GM12878 (cell line): ENCODE measurements around the gene SORL1. TPM values are rescaled to one million over a fixed set of nuclear protein-coding genes. Genes with fewer than 3 reads are reported as not detected.

ENCODE experiments used
- ATAC-seq: fragments of 200-7000 bp; cut with Tn5 transposase; 3 replicates; pipeline ENCODE4 v1.9.1; 2020; ENCODE audit warnings: mild to moderate bottlenecking, moderate library complexity
- BruUV-seq: library from RNA; stranded (reverse); fragments of 400-500 nt; replicated peaks from 2 replicates; lab custom pipeline; 2021; lab: Mats Ljungman, UMichigan
- CTCF ChIA-PET: fragments of 300-600 bp; sonication (Branson Sonifier 250); formaldehyde crosslinking; extraction: SDS; loops from one replicate; lab custom pipeline; 2021; ENCODE audit warnings: inconsistent platforms; lab: Yijun Ruan, JAX
- POLR2A ChIA-PET: fragments of 350-600 bp; formaldehyde crosslinking; extraction: SDS; loops from one replicate; lab custom pipeline; 2021; ENCODE audit warnings: inconsistent platforms; lab: Charles Lee
- RAD21 ChIA-PET: fragments of 300-600 bp; sonication (Branson Sonifier 250); formaldehyde crosslinking; loops from one replicate; lab custom pipeline; 2023; ENCODE audit warnings: antibody characterized with exemption; ENCODE audit not compliant: unreplicated experiment; lab: Charles Lee
- SMC1A ChIA-PET: fragments of 300-600 bp; sonication (Branson Sonifier 250); formaldehyde crosslinking; loops from one replicate; lab custom pipeline; 2023; ENCODE audit not compliant: unreplicated experiment, uncharacterized antibody; lab: Charles Lee
- DNase-seq: peaks from one replicate; pipeline ENCODE4 v3.0.0-alpha.2; 2011; ENCODE audit warnings: low read depth, low spot score
- FAIRE-seq: peaks from 3 replicates; lab custom pipeline; 2011; peaks lifted over from hg19 to GRCh38; lab: Jason Lieb, UNC
- H2AFZ ChIP-seq: 2 replicates; pipeline ENCODE4 v1.6.0; 2011; ENCODE audit warnings: low read depth, low read length, control low read depth; ENCODE audit not compliant: control insufficient read depth
- H3K27ac ChIP-seq: 2 replicates; pipeline ENCODE4 v1.5.1; 2011; ENCODE audit warnings: control low read depth; ENCODE audit not compliant: control insufficient read depth, insufficient read depth
- H3K27me3 ChIP-seq, 2 experiments: replicated peaks in 1 of 2; 2 replicates each; pipeline versions ENCODE4 v1.6.0 to v1.6.1; 2011; ENCODE audit warnings: low read length in 1 of 2; ENCODE audit not compliant: control insufficient read depth in 2 of 2, insufficient read depth in 2 of 2
- H3K36me3 ChIP-seq, 2 experiments: 2 replicates each; pipeline ENCODE4 v1.5.1; 2011; ENCODE audit warnings: low read length in 1 of 2; ENCODE audit not compliant: control insufficient read depth in 2 of 2, insufficient read depth in 2 of 2
- H3K4me1 ChIP-seq: 2 replicates; pipeline ENCODE4 v1.6.1; 2011; ENCODE audit warnings: mild to moderate bottlenecking, low read length, moderate library complexity, mixed read lengths; ENCODE audit not compliant: control insufficient read depth, insufficient read depth
- H3K4me2 ChIP-seq: 2 replicates; pipeline ENCODE4 v1.6.0; 2011; ENCODE audit warnings: control low read depth; ENCODE audit not compliant: control insufficient read depth, insufficient read depth
- H3K4me3 ChIP-seq: fragments of 200-600 bp; sonication (generic); 2 replicates; pipeline ENCODE4 v1.5.1; 2016
- H3K79me2 ChIP-seq: 2 replicates; pipeline ENCODE4 v1.6.0; 2011; ENCODE audit warnings: low read length; ENCODE audit not compliant: control insufficient read depth, insufficient read depth
- H3K9ac ChIP-seq: 2 replicates; pipeline ENCODE4 v1.8.0; 2011; ENCODE audit warnings: low read length, control low read depth, mixed read lengths; ENCODE audit not compliant: control insufficient read depth, insufficient read depth
- H3K9me3 ChIP-seq: replicated peaks from 3 replicates; pipeline ENCODE4 v1.5.1; 2011; ENCODE audit warnings: mild to moderate bottlenecking, low read length; ENCODE audit not compliant: control insufficient read depth, insufficient read depth
- H4K20me1 ChIP-seq: 2 replicates; pipeline ENCODE4 v1.6.0; 2011; ENCODE audit not compliant: control insufficient read depth, insufficient read depth
- NFIC ChIP-seq: IDR thresholded peaks from 2 replicates; pipeline ENCODE4 v1.6.1; 2012; ENCODE audit warnings: low read depth, mild to moderate bottlenecking, inconsistent platforms, low read length, moderate library complexity
- WGBS: methylation state at CpG from one replicate; pipeline ENCODE4 v1.1.6; 2016; ENCODE audit warnings: low lambda C conversion rate; ENCODE audit not compliant: insufficient replicate concordance, insufficient coverage; ENCODE audit errors: missing lambda C conversion rate; 5-methylcytosine and 5-hydroxymethylcytosine counted together
- in situ Hi-C: fragments of 300-500 bp; cut with MboI; formaldehyde crosslinking; loops from 9 replicates; pipeline ENCODE4 v1.14.3; 2018; ENCODE audit warnings: mixed read lengths
- intact Hi-C: fragments of 100-400 bp; cut with micrococcal nuclease; formaldehyde crosslinking; loops from one replicate; pipeline ENCODE4 v1.14.2; 2022; ENCODE audit not compliant: unreplicated experiment
- polyA plus RNA-seq, 11 experiments: library from polyadenylated mRNA; depleted of rRNA in 4 of 11; unstranded in 6 of 11; stranded (reverse) in 5 of 11; fragments of >200 nt; fragmentation: Nextera tagmentation in 4 of 11; fragmentation: Illumina TruSeq in 1 of 11; extraction: Ambion mirVana in 4 of 11; extraction: Trizol in 1 of 11; gene quantifications; 1 replicate in 1 of 11; 2 replicates in 10 of 11; pipeline versions ENCODE4 v1.2.1 to v1.2.3, GENCODE V29; 2011 to 2016; ENCODE audit warnings: inconsistent platforms in 2 of 11, missing spikeins in 2 of 11, low read depth in 1 of 11
- total RNA-seq, 4 experiments: library from RNA; depleted of rRNA in 3 of 4; stranded (reverse); fragments of >200 nt in 3 of 4; fragmentation: Illumina TruSeq in 1 of 4; extraction: Trizol in 1 of 4; gene quantifications; 2 replicates each; pipeline versions ENCODE4 v1.2.1 to v1.2.3, GENCODE V29; 2013 to 2021
- TF ChIP-seq, protein P1 (sequence below): IDR thresholded peaks from 2 replicates; pipeline ENCODE4 v1.6.1; 2011; ENCODE audit warnings: borderline replicate concordance, low read depth, mild to moderate bottlenecking, moderate library complexity, mixed read lengths, low read length; ENCODE audit not compliant: insufficient read depth; ENCODE audit errors: extremely low read length
- TF ChIP-seq, protein P2 (sequence below): fragments of 450-650 bp; IDR thresholded peaks from 2 replicates; pipeline ENCODE4 v1.6.1; 2017; ENCODE audit warnings: mild to moderate bottlenecking

SORL1 gene
- total and polyA plus RNA-seq, 10 of the 15 experiments (the other 5 are each of a cell fraction or from before 2014, with no cell fraction given), result 20.2 to 107 (median 59.9) TPM

DNA sequence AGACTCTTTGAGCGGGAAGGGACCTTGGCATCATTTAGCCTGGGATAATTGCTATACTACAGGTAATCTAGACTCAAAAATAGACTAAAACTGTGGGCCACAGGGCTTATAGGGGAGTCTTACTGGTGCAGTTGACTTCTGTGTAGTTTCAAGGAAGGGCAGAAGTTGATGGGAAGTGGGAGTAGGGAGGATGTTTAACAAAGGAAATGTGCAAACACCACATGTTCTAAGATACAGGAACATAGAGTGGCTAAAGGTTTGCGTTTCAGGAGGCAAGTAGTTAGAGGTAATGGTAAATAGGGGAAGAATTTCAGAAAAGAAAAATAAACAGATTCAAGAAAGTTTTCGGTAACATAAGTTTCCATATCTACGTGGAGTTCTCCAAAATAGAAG, 14.4 kb upstream of the SORL1 start:
- TF ChIP-seq NFIC, result 0 out of 2 replicates have a peak, but pooled peaks have one; percentile 24
- TF ChIP-seq, protein P1, sequence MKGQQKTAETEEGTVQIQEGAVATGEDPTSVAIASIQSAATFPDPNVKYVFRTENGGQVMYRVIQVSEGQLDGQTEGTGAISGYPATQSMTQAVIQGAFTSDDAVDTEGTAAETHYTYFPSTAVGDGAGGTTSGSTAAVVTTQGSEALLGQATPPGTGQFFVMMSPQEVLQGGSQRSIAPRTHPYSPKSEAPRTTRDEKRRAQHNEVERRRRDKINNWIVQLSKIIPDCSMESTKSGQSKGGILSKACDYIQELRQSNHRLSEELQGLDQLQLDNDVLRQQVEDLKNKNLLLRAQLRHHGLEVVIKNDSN, result no peak
- TF ChIP-seq, protein P2, sequence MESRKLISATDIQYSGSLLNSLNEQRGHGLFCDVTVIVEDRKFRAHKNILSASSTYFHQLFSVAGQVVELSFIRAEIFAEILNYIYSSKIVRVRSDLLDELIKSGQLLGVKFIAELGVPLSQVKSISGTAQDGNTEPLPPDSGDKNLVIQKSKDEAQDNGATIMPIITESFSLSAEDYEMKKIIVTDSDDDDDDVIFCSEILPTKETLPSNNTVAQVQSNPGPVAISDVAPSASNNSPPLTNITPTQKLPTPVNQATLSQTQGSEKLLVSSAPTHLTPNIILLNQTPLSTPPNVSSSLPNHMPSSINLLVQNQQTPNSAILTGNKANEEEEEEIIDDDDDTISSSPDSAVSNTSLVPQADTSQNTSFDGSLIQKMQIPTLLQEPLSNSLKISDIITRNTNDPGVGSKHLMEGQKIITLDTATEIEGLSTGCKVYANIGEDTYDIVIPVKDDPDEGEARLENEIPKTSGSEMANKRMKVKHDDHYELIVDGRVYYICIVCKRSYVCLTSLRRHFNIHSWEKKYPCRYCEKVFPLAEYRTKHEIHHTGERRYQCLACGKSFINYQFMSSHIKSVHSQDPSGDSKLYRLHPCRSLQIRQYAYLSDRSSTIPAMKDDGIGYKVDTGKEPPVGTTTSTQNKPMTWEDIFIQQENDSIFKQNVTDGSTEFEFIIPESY, result no peak
- no peaks in the 10 kb centered on the region for H3K36me3 ChIP-seq
- no TSS peak for BruUV-seq
- no peaks in the 10 kb centered on the region for H4K20me1 ChIP-seq
- H3K27ac ChIP-seq, result no peak overlapping the region
- H3K79me2 ChIP-seq, result no peaks in the 10 kb centered on the region
- 93% methylated on average over 4 of the region's 4 CpGs for WGBS
- ChIA-PET POLR2A (interaction anchor here (1.2 kb wide), 1 partner anchor 7 kb away, joined by 3 read pairs; no protein-coding TSS in a partner anchor), CTCF (interaction anchor here (1.5 to 1.8 kb wide), 2 partner anchors 10 to 12 kb away, joined by 3 to 4 read pairs; no protein-coding TSS in a partner anchor), SMC1A (interaction anchor here (1.2 to 13.9 kb wide), 3 partner anchors 9 to 26 kb away, joined by 3 to 241 read pairs (median 4); partner anchors contain the start of genes SORL1 and SORL1-AS1), RAD21 (no interaction called here)
- no peaks in the 10 kb centered on the region for H3K27me3 ChIP-seq
- DNase-seq (no peak), FAIRE-seq (no peak), ATAC-seq (no peak)
- no peak overlapping the region for H2AFZ ChIP-seq
- no peak overlapping the region for H3K4me2 ChIP-seq
- no peaks in the 10 kb centered on the region for H3K9me3 ChIP-seq
- in situ Hi-C loops (no loop called here), intact Hi-C loops (no loop called here)
- H3K4me1 ChIP-seq, result no peaks in the 10 kb centered on the region; the same call in 1 of the 2 replicates
- H3K4me3 ChIP-seq, result no peak overlapping the region
- H3K9ac ChIP-seq, result no peak overlapping the region
